Activated effector memory CD4-positive, alpha-beta T cell treated with anti-CD3 and anti-CD28 coated beads, Interleukin-2, amount 50 U/mL, for 16 hours (primary cell): ENCODE measurements around the gene HLCS.

Source experiments
- DNase-seq: peaks from one replicate; pipeline ENCODE4 v3.0.0-alpha.2; 2020

HLCS gene

DNA sequence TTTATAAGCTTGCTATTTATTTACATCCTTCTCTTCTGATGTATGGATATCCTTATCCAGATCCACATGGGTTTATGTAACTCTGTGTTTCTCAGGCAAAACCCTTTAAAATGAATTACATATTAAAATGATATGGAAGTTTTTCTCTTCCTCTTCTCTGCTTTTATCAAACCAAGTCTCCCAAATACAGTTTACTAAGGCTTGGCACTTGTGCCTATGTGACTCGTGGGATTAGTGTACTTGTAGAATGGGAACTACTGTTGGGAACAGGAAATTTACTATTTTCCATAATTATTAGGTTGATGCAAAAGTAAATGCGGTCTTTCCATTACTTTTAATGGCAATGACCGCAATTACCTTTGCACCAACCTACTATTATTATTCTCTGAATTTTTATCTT, 252.7 kb downstream of the HLCS start:
- DNase-seq: no peak

DNA sequence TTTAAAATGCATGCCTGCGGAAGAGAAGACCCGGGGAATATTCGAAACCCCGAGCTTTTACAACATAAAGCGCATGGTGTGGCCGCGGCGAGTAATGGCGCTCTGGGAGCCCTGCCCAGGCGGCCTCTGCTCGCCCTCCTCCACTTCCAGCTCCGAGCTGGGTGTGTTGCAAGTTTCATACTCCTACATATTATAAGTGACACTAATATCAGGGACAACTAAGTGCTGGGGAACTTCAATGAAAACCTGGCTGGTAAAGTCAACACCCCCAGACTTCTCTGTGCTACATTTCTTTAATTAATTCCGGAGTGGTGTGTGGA, 255.8 kb downstream of the HLCS start:
- DNase-seq: peak; percentile 24

DNA sequence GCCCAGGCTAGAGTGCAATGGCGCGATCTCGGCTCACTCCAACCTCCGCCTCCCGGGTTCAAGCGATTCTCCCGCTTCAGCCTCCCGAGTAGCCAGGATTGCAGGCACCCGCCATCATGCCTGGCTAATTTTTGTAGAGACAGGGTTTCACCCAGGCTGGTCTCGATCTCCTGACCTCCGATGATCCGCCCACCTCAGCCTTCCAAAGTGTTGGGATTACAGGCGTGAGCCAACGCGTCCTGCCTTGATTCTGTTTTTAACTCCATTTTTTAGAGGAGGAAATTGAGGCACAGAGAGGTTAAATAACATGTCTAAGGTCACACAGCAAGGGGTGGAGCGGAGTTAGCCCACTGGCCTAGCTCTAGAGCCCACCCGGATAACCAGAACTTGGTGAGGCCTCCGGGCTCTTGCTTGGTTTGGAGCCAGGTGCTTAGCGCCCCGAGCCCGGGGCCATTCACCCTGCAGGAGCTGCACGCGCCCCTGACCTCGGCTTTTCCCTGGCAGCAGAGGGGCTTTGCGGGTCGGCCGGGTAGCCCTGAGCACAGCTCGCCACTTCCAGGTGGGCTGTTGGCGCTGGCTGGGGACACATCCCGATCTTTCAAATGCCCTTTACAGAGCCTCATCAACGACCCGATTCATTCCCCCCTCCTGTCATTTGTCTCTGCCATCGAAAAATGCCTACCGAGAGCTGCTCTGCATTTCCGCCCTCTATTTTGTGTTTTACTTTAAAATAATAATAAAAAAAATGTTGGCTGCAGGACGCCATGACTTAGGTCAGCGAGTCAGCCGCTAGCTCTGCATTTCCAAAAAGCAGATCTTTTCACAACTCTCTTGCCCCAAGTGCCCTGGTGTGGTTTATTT, 256.4 kb downstream of the HLCS start:
- peak; percentile 55 for DNase-seq

DNA sequence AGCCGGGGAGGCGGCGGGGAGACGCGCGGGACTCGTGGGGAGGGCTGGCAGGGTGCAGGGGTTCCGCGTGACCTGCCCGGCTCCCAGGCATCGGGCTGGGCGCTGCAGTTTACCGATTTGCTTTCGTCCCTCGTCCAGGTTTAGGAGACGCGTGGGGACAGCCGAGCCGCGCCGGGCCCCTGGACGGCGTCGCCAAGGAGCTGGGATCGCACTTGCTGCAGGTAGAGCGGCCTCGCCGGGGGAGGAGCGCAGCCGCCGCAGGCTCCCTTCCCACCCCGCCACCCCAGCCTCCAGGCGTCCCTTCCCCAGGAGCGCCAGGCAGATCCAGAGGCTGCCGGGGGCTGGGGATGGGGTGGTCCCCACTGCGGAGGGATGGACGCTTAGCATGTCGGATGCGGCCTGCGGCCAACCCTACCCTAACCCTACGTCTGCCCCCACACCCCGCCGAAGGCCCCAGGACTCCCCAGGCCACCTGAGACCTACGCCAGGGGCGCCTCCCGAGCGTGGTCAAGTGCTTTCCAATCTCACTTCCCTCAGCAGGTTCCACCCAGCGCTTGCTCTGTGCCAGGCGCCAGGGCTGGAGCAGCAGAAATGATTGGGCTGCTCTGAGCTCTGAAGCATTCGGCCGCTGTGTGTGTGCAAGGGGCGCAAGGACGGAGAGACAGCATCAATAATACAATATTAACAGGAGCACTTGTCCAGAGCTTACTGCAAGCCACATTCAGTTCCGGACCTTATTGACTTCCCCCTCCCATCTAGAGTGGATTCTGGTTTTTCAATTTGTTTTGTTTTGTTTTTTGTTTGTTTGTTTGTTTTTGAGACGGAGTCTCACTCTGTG, 257.2 kb downstream of the HLCS start:
- no peak for DNase-seq

DNA sequence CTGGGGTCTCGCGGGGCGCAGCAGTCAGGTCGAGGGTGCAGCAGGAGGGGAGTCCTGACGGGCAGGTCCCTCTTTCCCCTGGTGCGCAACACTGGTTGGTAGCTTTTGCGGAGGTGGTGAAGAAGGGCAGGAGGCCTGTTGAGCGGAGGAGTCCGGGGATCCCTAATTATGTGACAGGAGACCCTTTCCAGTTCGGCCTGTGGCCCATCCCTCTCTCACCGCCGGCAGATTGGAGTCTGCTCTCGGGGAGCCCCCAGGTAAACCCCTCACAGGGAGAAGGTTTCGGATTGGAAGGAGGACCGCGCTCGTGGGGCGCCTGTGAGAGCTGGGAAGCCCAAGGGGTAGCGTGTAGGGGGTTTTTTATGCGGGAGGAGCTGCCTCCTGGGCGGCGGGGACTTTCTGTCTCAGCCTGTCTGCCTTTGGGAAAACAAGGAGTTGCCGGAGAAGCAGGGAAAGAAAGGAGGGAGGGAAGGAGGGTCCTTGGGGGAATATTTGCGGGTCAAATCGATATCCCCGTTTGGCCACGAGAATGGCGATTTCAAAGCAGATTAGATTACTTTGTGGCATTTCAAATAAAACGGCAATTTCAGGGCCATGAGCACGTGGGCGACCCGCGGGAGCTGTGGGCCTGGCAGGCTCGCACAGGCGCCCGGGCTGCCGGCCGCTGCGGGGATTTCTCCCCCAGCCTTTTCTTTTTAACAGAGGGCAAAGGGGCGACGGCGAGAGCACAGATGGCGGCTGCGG, 258.0 kb downstream of the HLCS start:
- DNase-seq: no peak

DNA sequence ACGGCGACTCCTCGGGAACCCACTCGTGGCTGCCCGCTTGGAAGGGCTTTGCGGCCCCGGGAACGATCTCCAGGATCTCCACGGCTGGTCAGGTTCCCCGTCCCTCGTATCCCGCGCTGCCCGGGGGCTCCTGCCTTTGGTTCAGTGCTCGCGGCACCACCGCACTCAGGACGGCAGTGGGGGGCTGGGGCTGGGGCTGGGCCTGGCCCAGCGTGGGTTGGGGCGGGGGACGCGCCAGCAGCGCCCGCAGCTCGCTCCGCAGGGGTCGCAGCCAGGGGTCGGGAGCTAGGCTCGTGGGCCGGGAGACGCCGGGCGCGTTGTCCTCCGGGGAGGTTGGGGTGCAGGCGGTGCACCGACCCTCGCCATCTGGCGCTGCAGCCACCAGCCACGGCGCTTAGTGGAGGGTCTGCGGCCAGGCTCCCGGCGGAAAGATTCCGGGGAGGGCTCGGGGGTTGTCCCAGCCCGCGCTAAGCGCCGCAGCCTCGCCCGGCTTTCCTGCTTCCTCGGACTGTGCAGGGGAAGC, 258.6 kb downstream of the HLCS start:
- DNase-seq: no peak

DNA sequence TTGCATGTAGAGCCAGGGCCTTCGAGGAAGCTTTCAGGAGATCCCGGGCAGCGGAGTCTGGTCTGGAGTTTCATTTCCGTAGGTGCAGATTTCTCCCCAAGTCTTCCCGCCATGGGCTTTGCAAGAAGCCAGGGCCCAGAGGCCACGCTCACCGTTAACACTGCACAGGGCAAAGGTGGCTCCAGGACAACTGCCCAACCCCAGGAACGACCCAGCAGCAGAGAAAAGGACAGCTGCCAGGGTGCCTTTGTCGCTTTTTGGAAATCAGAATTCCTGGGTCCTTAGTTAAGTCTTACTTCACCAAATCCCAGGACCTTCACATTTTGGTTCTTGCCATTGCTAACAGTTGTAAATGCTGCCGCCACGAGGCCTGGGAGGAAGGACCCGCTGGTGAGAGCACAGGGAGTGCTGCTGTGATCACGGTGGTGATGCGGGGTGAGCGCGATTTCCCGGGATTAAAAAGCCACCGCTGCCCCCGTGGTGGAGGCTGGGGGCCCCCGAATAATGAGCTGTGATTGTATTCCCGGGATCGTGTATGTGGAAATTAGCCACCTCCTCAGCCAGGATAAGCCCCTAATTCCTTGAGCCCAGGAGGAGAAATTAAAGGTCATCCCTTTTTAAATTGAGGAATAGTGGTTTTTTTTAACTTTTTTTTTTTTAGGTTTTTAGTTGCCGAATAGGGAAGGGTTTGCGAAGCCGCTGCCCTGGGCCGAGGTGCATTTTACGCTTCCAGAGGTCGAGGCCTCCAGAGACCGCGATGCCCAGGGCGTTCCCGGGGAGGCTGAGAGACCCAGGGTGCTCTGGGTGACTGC, 259.3 kb downstream of the HLCS start:
- no peak for DNase-seq

DNA sequence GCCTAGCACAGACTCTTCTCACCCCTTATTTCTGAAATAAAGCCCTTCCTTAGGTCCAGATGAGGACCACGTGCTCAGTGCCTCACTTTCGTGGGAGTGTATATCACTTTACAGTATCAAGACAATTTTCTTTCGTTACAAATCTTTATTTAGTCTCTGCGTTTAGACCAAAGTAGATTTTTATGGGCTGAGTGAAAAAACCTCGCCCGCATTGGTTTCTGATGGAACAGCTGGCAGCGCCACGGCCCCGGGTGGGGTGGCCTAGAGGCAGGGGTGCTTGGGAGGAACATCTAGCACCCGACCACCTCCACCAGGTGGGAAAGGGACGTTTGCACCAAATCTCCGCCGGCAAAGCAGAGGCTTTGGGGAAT, 260.0 kb downstream of the HLCS start:
- no peak for DNase-seq

DNA sequence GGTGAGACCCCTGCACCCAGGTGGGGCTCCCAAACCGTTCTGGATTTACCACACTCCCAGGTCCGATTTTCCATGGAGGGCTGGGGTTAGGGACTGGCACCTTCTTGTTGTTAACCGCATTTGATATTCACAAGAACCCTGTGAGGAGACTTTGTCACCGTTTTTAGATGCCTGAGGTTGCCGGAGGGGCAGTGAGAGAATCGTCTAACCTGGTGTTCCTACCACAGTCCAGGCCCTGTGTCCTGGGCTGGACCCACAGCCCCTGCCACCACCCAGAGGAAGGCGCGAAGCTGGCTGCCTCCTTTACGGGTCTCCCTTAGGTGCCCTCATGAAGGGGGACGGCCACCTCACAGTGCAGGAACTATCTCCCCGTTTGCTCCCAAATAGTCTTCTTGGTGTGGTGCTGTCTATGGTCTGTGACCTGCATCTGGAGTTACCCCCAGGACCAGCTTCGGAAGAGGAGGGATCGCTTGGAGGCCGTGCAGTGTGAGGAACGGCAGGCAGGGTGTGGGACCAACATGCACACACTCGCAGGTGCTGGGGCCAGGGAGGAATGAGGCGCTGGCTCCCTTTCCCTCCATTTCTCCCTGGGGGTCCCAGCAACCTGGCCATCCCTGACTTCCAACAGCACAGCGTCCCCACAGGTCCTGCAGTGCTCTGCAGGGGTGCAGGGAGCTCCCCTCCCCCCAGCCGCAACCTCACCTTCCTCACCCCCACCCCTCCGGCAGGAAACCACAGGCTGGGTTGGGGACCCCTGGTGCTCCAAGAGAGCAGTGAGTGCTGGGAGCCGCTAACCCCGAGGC, 260.6 kb downstream of the HLCS start:
- DNase-seq: no peak

DNA sequence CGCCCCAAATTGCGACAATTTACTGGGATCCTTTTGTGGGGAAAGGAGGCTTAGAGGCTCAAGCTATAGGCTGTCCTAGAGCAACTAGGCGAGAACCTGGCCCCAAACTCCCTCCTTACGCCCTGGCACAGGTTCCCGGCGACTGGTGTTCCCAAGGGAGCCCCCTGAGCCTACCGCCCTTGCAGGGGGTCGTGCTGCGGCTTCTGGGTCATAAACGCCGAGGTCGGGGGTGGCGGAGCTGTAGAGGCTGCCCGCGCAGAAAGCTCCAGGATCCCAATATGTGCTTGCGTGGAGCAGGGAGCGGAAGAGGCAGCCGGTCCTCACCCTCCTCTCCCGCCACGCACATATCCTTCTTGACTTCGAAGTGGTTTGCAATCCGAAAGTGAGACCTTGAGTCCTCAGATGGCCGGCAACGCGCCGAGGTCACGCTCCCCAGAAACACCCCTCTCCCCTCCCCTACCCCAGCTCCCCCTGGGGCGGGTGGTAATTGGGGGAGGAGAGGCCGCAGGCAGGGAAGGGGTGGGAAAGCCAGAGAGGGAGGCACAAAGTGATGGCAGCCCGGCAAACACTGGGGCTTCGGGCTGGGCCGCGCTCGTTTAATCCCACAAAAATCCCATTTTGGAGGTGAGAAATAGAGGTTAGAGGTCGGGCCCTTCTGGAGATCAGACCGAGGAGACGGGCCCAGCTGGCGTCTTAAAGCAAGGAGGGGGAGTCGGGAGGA, 261.4 kb downstream of the HLCS start:
- no peak for DNase-seq

DNA sequence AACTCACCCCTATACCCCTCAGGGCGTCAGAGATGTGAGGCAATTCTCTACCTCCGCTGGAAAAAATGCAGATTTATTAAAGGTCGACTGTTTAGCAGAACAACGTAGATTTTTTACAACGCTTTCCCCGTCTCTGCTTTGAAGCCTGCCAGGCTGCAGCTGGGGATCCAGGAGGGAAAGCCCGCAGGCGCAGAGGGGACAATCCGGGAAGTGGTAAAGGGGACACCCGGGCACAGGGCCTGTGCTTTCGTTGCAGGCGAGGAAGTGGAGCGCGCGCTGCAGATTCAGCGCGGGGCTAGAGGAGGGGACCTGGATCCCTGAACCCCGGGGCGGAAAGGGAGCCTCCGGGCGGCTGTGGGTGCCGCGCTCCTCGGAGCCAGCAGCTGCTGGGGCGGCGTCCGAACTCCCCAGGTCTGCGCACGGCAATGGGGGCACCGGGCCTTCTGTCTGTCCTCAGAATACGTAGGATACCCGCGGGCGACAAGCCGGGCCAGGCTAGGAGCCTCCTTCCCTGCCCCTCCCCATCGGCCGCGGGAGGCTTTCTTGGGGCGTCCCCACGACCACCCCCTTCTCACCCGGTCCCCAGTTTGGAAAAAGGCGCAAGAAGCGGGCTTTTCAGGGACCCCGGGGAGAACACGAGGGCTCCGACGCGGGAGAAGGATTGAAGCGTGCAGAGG, 262.1 kb downstream of the HLCS start:
- no peak for DNase-seq

DNA sequence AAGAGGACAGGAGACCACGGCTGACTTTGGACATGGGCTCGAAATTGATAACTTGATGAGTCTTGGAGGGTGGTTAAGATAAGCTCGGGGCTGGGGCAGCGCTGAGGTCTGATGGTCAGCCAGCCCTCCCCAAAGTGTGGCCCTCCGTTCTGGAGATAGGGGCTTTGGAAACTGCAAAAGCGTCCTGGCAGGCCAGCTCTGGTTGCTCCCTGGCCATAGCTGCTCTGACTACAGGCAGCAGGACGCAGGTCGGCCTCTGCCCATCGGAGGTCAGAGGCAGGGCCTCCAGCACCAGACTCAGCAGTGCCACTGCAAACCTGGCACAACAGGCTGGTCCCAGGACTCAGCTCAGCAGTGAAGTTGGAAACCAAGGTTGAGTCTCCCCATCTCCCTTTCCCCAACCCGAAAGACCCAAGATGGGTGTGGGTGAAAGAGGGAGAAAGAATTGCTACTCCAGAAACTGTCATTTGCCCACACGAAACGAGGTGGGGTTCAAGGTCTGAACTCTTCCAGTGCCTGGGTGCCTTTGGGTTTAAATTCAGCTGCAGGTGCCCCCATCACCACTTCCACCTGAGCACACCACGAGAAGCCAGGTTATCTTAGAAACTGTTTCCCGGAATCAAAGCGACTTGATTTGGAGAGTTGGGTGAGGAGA, 262.7 kb downstream of the HLCS start:
- DNase-seq: no peak

DNA sequence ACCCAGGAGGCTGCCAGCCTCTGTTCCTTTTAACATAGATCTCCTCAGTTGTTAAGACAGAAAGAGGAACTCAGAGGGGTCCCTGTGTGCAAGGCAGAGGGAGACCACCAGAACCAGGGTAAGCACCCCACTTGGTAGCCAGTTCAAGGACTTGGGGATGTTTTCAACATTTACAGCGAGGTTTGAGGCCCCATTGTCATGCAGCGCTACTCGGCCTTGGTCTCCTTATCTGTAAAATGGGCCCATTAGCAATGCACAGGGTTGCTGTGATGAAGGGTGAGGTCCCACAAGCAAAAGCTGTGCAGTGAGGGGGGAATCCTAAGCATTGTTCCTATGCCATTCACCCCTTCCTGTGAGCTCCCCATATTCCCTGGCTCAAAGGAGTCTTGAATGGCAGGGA, 263.3 kb downstream of the HLCS start:
- DNase-seq: no peak

DNA sequence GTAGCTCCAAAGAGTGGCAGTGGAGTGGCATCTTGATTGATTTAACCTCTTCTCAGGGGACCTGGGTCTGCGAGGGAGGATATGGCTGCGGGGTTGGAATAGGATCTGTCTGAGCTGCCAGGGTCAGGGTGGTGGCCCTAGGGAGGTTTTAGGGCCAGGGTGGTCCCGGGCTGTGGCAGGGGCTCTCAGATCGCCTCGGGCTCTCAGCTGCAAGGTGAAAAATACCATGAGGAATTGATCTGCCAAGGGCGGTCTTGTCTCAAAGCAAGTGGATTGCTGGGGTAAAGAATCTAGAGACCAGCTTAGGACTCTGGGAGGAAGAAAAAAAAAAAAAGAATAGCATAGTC, 263.9 kb downstream of the HLCS start:
- no peak for DNase-seq

DNA sequence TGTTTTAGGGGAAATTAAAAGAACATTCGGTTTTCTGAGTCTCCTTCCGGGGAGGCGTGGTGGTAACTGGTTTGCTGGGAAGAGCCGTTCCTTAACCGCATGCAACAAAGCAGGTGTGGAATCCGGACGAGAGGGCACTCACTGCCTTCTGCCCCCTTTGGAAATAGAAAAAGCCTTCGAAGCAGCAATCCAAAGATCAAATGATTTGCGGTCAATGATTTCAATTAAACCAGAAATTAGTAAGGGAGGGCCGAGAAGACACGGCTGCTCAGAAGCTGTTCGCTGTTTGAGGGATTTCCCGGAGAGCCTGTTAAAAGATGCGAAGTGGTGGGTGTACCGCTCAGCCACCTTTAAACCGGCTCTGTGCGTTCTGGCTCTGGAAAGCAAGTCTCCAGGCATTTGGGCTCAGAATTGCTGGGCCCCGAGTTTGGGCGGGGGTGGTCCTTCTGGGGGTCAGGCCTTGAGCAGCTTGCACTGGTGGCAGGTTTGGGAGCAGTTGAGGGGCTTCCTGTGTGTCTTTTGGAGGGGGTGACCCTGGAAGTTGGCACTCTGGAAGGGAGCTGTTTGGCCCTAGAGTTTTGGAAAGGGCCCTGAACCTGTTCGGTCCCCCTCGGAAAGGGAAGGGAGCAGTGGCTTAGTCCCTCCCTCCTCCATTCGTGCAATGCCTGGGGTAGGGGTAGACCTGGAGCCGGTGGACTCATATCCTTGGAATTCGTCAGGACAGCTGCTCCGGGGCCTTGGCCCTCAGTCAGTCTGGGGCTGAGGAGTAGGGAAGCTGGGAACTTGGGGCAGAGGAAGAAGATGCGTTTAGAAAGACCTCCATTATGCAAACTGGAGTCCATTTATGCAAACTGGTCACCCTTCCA, 264.5 kb downstream of the HLCS start:
- DNase-seq: no peak

DNA sequence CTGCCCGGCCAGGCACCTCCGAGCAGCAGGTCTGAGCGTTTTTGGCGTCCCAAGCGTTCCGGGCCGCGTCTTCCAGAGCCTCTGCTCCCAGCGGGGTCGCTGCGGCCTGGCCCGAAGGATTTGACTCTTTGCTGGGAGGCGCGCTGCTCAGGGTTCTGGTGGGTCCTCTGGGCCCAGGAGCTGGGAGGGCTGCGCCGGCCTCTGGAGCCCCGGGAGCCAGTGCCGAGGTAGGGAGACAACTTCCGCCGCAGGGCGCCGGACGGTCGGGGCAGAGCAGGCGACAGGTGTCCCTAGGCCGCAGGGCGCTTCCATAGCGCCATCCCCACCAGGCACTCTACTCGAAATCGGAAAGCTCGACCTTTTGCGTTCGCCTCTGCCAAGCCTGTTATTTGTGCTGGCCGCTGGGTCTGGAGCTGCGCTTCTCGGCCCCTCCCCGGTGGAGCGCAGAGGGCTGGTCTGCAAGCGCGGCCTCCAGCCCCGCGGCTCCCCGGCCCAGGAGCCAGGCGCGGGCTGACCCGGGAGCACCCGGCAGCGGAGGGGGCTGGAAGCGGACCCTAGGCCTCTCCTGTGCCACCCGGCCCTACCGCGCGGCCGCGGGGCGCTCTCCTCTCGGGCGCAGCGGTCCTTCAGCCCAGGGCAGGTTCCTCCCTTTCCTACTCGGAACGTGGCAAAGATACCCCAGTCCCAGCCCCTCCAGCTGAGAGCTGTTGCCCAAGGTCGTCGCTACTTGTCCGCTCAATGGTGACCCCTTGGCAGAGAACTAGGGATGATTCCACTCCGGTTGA, 265.3 kb downstream of the HLCS start:
- DNase-seq: no peak
